ENCODE measurements around the gene ST14.
"Not testable (repeated sequence)": the region's sequence is repeated elsewhere in the genome, so short reads cannot be mapped to it uniquely, and the experiment has no call there.

The ST14 gene

DNA sequence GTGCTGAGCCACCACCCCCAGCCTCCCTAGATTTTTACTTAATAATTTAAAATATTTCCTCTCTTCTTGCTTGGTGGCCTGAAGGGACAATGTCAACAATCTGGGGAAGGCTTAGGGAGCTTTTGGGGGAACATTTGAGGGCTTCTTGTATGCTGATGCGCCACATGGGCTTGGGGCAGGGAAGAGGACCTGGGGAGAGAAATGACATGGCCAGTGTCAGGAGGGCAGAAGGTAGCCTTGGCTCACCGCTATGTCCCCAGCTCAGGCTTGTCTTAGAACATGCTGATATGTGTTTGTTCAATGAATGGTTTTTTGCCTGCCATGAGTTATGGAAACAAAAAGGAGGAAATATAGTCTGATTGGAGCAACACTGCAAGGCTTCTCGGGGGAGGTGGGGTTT lies 51.6 kb downstream of the ST14 start:
- DNase-seq, result no peak

DNA sequence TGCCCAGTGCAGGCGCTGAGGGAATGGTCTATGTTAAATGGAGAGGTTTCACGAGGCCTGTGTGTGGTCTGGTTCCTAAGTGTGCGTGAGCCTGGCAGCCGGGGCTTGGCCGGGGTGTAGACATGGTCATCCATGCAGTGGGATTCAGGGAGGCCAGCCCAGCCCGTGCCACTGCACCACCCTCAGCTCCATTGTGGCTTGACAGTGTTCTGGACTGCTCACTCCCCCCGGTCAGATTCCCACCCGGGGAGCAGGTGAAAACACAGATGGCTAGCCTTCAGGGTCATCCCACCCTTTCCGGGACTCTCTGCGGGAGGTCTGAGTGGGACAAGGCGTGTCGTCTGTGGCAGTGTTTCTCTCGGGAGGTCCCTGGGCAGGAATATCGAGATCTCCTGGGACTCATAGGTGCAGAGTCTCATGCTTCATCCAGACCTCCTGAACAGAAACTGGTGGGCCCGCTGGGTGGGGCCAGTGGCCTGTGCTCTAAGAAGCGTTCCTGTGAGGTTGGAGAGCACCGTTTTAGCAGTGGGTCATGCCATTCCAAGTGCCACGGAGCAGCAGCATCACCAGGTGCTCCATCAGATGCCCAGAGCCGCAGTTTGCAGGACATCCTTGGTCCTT lies 52.3 kb downstream of the ST14 start:
- DNase-seq, result no peak

DNA sequence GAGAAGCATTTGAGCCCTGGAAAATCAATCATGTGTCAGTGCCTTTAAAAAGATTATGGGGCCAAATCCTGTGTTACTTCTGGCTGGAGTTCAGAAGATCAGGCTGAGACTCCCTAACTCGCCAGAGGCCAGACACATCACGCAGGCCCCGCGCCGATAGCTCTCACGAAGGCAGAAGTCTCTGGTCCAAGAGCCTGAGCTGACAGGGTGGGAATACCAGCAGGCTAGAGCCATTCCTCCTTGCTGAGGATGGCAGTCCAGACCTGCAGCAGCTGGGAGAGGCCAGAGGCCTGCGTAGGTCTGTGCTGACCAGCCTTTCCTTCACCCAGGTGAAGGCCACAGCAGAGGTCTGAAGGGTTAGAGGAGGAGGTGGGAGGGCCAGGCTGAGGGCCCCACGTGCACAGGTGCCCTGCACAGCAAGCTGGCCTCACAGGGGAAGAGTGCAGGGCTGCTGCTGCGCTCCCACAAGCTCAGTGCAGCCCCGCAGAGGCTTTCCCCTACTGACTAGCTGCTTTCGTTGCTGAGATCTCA lies 52.9 kb downstream of the ST14 start:
- no peak for DNase-seq

DNA sequence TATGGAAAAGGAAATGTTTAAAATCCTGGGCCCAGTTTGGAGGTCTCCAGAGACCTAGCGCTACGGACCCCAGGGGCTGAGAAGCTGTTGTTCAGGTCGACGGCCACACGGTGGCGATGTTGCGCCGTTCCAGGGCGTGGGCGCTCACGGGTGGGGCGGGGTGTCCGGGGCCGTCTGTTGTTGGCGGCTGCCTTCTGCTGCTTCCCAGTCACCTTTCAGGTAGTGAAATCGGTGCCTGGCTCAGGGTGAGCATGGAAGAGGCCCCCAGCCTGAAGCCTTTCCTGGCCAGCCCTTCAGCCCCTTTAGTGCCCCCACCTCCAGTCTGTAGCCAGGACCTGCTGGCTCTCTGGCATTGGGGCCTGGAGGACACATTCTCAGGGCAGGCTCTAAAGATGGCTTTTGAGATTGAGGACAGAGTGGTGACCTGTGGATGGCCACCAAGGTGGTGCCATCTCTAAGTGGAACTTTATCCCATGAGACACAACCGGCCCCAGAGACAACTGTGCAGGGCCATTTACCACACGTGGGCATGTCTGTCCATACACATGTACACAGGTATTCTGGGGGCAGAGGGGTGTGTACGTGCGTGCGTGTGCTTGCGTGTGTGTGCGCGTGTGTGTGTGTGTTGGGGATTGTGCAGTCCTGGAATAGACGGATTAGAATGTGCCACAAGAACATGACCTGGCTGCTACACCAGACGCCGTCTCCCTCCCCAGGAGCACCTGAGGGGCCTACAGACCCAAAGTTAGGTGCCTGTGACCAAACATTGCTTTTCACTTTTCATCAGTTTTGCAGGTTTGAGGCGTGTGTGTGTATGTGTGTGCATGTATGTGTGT lies 53.8 kb downstream of the ST14 start:
- peak; percentile 70 for DNase-seq

DNA sequence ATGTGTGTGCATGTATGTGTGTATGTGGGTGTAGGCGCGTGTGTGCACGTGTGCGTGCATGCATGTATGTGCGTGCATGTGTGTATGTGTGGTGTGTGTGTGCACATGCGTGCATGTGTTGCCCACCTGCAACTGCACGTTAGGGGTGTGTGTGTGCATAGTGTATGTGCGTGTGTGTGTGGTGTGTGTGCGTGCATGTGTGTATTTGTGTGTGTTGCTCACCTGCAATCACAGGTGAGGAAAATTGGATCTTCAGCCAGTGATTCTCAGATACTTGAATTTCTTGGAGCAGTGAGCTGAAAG lies 54.3 kb downstream of the ST14 start:
- no peak for DNase-seq

DNA sequence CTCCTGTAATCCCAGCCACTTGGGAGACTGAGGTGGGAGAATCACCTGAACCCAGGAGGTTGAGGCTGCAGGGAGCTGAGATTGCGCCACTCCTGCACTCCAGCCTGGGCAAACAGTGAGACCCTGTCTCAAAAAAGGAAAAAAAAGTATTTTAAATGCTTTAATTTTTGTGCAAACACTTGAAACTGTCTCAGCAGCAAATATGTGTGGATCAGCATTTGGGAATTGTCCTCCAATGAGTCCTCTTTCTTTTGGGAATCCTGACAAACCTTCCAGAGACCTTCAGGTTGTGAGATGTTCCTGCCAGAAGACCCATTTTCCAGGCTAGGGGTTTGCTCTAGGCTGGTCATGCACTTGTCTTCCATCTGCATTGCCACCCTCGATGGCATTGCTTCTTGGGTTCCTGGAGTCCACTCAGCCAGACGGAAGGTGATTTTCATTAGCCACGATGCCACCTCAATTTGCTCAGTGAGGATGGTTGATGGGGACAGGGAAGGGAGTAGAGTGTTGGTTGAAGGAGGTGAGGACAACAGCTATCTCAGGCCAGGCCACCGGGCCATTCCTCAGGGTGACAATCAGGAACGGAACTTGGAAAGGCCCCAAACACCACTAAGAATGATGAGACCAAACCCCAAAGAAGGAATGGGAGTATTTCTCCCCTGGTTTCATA lies 55.4 kb downstream of the ST14 start:
- no peak for DNase-seq

DNA sequence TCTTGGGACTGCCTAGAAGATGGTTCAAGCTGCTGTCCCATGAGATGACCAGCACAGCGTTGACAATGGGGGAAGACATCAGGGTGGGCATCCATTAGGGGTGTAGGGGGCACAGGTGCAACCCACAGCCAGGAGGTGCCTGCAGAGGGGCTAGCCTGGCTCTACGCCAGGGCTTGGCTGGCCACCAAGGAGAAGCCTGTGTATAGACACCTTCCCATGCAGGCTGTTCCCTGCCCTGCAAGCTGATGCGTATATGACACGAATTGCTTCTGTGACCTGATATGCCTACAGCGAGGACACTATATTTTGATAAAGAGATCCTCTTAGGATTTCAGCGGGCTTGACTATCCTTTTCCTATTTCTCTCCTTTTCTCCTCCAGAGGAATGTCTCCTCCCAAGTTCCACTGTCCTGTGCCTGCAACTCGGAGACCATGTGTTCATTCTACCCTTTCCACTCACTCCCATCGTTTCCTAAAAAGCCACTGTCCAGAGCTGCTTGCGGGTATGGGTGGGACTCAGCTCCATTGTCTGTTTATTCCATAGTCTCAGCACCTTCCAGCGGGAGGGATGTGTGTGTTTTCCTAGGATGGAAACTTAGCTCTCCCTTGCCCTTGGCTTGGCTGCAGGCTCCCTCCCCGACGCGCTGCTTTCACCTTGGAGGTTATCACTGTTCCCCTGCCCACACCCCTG lies 56.1 kb downstream of the ST14 start:
- no peak for DNase-seq

DNA sequence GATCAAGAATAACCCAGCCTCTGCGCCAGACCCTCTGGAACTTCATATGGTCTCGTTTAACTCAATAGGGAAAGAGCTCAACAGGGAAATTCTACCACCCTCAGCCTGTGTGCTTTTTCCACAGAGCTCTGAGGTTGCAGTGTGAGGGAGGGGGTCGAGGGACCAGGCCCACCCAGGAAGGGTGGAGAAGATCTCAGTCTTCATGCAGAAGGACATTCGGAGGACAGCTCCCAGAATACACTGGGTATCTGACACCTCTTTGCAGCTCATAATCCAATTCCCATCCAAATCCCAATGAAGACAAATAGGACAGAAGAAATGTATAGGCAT lies 56.6 kb downstream of the ST14 start:
- no peak for DNase-seq

DNA sequence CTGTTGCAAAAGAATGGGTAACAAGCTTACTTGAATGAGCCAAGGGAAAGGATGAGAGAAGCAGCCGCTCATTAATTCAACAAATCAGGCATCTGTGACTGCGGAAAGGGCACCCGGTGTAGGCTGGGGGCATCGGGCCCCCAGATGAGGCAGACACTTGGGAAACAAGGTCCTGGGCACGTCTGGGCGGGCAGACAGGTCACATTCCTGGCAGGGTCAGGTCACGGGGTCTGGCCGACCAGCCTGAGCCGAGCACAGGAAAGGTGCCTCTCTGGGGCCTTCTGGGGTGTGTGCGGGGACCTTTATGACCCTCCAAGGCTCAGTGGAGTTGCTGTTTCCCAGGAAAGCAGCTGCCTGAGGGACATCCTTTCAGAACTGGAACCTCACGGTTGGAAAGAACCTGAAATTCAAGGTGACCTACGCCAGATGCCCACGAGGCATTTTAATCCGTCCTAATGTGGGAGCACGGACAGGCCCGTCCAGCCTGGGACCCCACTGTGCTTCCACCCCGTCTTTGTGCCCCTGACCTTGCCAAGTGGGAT lies 57.1 kb downstream of the ST14 start:
- no peak for DNase-seq

DNA sequence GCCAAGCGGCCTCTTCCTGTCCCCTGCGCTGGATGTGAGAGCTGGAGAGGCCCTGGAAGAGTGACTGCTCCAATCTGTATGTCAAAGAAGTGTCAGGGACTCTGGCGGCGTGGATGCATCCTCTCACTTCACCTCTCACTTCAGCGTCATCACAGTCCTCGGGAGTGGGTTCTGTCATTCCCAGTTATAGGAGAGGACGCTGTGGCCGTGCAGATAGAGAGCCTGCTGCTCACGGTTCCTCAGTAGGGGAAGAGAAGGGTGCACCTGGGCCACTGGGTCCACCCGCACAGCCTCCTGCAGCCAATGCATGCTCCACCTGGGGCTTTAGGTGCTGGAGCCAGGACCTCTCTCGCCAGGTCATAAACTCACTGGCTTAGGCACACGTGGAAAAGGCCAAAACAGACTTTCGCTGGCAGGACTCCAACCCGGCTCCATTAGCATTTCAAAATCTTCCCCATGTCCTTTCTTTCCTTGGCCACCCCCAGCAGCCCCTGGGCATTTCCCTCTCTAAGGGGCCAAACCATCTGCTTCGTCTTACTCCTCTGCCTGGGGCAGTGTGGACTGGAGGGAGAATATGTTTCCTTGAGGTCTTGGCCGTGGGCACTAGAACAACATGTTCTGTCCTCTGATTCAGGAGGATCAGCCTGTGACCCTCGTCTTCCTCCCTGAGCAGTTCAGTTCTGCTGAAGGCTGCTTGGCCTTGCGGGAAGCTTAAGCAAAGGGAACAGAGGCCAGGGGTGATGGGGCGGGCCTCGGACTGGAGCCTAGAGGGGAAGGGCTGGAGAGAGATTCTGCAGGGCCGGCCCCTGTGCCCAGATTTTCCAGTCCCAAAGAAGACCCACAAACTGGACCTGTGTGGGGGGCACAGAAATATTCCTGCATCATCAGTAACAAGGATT lies 57.8 kb downstream of the ST14 start:
- DNase-seq, result no peak

DNA sequence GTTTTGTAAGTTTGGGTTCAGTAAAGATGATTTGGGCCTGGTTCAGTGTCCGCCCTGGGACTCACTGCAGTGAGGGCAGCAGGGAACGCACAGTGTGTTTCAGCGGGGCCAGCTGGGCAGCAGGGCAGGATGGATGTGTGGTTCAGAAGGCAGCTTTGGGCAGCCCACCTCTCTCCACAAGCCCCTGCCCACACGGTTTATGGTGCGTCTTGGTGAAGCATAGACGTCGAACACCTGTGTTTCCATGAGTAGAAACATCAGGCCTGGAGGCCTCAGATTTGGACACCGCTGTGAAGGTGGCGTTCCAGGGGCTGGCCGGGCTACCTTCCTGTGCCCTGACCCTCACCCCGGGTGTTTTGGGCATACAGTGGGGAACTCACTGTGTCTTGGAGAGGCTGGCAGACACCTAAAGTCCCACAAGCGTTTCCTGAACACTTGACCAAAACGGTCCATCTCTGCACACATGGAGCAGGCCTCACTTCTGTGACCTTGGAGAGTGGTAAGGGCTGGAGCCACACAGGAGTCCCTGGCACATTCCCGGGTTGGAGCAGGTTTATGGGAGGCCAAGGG lies 59.0 kb downstream of the ST14 start:
- no peak for DNase-seq

DNA sequence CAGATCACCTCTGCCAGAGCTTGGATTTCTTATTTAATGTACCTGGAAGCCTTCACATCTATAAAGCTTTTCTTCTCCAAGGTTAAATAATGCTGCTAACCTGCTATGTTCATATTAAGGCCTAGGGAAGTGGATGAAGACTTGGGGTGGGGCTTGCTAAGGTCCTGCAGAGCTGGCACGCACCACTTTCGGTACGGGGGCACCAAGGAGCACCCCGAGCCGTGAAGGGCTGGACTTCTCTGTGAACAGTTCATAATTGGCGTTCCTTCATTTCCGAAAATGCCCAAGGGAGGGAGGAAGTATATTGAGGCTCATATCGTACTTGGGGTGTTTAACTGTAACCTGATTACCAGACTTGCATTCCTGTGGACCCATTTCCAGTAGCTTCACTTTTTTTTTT lies 59.6 kb downstream of the ST14 start:
- no peak for DNase-seq

DNA sequence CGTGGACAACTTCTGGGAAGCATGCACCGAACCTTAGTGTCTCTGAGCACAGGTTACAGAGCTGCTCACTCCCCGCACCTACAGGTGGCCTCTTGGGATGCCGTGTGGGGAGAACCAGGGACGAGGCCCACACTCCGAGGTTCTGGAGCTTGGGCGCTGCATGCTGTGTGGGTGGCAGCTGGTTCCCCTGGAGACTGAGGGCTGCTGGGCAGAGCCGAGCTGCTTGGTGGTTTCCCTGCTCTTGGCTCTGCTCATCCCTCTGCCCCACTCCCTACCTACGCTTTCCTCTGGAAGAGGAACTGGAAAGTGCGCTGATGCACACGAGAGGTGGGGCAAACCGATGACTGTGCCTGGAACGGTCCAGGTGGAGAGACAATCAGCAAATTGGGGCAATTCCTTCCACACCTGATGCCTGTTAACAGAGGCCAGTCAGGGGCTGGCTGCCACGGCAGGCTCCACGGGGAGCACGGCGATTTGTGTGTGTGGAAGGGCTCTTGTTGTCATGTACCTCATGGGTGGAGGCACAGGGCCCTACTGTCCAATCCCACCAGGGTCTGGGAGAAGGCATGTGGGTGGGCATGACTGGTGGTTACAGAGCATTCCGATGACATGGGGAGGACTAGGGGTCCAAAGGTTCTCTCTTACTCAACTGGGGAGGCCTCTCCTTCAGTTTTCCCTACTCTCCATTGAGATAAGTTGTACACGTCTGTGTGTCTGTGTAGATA lies 60.9 kb downstream of the ST14 start:
- DNase-seq, result no peak

DNA sequence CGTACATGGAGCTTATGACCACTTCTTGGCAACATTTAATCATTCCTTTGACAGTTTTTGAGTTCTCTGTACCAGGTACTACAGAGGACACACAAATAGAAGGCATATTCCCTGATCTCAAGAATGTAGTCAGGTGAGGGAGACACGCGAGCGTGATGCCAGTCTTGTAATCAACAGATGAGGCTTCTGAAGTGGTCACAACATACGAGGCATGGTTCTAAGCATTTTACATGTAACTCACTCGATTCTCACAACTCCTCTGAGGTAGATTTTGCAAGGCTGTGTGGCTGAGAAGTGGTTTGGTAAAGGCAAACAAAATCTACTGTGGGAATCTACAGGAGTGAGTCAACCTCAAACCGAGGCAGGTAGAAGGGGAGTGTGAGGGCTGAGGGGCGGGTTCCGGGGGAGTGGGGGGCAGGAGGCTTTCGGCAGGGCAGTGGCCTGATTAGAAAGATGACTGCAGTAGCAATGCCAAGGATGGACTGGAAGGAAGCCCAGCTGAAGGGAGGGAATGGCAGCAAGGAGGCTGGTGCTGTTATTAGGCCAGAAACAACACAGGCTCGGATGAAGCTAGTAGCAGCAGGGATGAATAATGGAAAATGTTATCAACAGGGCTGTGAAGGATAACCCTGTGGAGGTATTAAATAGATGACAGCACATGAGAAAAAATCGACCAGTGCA lies 63.8 kb downstream of the ST14 start:
- no peak for DNase-seq

DNA sequence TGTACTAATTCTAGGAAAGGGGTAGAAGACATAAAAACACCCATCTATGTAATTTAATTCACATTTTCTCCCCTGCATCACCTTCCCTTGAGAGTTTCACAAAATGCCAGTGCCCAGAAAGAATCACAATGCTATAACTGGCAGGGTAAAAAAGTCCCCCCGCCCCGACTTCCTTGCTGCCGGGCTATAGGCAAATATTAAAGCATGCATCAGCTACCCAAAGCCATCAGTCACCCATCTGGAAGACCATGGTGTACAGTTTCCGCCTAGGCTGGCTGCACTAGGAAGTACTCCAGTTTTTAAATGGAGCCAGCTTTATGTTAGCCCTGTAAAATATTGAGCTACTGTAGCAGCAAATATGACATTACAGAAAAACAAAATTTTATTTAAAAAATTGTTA lies 67.8 kb downstream of the ST14 start:
- DNase-seq, result no peak

DNA sequence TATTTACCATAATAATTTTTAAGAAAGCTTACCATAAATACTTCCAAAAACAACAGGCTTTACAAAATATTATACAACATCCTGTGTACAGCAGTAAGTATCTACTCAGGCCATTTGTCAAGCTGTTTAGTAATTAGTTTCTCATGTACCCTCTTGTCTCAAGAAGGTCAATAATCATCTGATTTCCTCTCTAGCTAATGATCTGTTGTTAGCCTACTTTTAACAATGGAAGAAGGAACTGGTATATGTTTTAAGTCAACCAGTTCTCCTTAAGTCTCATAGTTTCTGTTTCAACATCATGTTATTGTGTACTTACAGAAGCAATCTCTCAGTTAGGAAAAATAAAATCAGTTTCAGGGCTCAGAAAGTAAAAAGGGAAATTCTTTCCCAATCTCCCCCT lies 73.9 kb downstream of the ST14 start:
- not testable (repeated sequence) for DNase-seq

DNA sequence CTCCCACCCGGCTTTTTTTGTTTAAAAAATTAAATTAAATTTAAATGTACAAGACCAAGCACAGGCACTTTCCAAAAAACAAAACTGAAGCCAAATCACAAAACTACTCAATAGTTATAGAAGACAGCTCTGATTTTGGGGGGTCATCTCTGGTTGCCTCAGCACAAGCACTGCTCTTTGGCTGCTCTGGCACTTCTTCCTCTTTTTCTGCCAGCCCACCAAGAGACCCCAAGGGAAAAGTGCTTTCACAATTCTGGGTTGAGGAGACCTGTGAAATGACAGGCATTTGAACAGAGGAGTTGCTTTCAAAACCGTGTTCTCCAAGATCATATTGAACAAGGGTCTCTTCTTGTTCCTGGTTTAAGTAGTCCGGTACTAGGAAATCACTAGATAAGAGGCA lies 74.3 kb downstream of the ST14 start:
- DNase-seq, result not testable (repeated sequence)

DNA sequence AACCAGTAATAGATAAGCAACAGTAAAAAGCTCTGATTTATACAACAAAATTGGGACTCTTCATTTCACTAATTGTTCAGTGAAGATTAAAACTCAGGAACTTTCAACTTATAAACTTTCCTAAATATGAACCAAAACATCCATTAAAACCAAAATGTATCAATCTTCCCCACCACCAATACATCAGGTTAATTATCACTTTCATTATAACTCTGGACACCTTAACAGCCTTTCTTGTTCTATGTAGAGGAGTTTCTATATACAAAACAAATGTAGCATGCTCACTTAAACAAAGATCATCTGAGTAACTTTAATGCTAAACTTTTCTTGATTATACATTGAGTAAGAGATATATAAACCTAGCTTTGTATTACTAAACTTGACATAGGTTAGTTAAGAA lies 74.7 kb downstream of the ST14 start:
- DNase-seq, result no peak

DNA sequence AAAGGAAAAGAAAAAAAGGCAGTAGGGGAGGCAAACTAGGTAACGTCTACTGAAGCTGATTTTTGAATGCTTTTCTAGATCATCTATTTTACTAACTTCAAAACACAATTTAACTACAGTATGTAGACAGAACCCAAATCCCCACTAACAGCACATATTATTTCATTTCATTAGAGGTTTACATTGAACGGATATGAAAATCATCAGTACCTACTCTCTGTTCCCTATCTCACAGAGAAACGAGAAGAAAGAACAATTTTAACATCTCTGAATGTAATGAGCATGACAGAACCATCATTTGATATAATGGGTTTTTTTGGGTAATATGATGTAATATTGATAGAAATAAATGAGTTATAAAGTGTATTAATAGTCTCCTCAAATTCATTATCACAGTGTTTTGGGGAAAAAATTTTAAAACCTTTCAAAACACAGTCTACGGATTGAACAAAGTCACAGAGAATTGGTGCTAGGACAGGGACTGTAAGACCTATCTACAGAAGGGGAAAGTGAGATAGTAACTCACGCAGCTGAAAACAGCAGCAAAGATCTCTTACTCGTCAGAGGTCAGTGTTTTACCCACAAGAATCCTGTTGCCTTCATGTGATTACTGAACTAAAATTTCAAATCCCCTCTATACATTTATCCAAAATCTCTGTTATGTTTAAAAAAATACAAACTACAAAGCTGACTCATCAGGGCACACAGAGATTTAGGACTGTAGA lies 77.9 kb downstream of the ST14 start:
- no peak for DNase-seq

DNA sequence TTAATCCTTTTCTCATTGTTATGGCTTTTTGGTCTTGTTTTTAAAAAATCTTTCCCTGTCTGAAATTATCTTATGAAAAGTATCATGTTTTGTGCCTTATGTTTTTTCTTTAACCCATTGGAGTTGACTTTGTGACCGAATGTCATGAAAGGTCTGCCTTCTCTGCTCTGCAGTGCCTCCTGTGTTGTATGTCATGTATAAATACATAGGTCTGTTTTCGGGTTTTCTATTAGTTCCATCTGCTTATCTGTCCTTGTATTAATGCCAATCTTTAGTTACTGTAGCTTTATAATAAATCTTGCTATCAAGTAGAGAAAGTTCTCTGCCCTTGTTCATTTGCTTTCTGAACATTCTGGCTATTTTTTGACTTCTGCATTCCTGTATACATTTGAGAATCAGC lies 82.1 kb downstream of the ST14 start:
- DNase-seq, result no peak

Measured in activated CD4-positive, alpha-beta T cell treated with anti-CD3 and anti-CD28 coated beads, Interleukin-10, Interleukin-2, amounts not matched to agents 100 ng/mL and 50 ng/mL, durations not matched to agents 16 hours and 8 hours (primary cell).